Uterus (tissue), 4 donors: ENCODE measurements around the gene EDEM2. TPM values are rescaled to one million over a fixed set of nuclear protein-coding genes. Genes with fewer than 3 reads are reported as not detected.
A peak's percentile ranks its signal among the peaks of the same experiment; 100 is the strongest.
"Not testable (repeated sequence)": the region's sequence is repeated elsewhere in the genome, so short reads cannot be mapped to it uniquely, and the experiment has no call there.

Experiments
- DNase-seq, 2 donors: peaks; one replicate each; pipeline ENCODE4 v3.0.0-alpha.2; 2019 to 2020
- H3K27ac ChIP-seq, 2 donors: fragments of 200-600 bp; sonication (generic); 1 replicate in 1 of 2; 2 replicates in 1 of 2; pipeline ENCODE4 v1.5.1; 2016 to 2018
- H3K27me3 ChIP-seq, 2 donors: fragments of 200-600 bp; sonication (generic); one replicate each; pipeline ENCODE4 v1.5.1; 2018 to 2019; ENCODE audit warnings: control low read depth in 1 of 2
- H3K36me3 ChIP-seq, 2 donors: fragments of 200-600 bp; sonication (generic); one replicate each; pipeline ENCODE4 v1.5.1; 2019; ENCODE audit warnings: control low read depth in 1 of 2
- H3K4me1 ChIP-seq, 2 donors: fragments of 200-600 bp; sonication (generic); one replicate each; pipeline ENCODE4 v1.5.1; 2018 to 2019; ENCODE audit warnings: control low read depth in 1 of 2
- H3K4me3 ChIP-seq, 2 donors: fragments of 200-600 bp; sonication (generic); 1 replicate in 1 of 2; 2 replicates in 1 of 2; pipeline ENCODE4 v1.5.1; 2018 to 2019; ENCODE audit warnings: mild to moderate bottlenecking in 1 of 2
- H3K9me3 ChIP-seq, 2 donors: fragments of 200-600 bp; sonication (generic); one replicate each; pipeline ENCODE4 v1.5.1; 2019; ENCODE audit warnings: control low read depth in 1 of 2
- CTCF ChIP-seq, 4 experiments: fragments of 200-600 bp in 2 of 4; fragments of 450-650 bp in 2 of 4; sonication (generic) in 2 of 4; IDR thresholded peaks; one replicate each; pipeline ENCODE4 v1.5.1; 2016 to 2019; ENCODE audit warnings: antibody characterized with exemption in 4 of 4, mild to moderate bottlenecking in 2 of 4, moderate library complexity in 1 of 4
- POLR2A ChIP-seq, 2 donors: fragments of 450-650 bp; IDR thresholded peaks; one replicate each; pipeline ENCODE4 v1.6.1; 2016; ENCODE audit warnings: antibody characterized with exemption in 2 of 2, mild to moderate bottlenecking in 1 of 2, moderate library complexity in 1 of 2
- intact Hi-C: fragments of 100-400 bp; cut with DNase I; formaldehyde crosslinking; loops from one replicate; pipeline ENCODE4 v1.15.1; 2023; ENCODE audit warnings: low total_unique reads
- total RNA-seq, 4 donors: library from RNA; depleted of rRNA in 3 of 4; stranded (reverse); fragments of >200 nt in 3 of 4; gene quantifications; one replicate each; pipeline versions ENCODE4 v1.1.0 to v1.2.4, GENCODE V29; 2014 to 2023
- donor health status: DM: yes; HTN: yes; CAD: no.

Gene EDEM2
- total RNA-seq, 4 donors from 2014 or later = 2.6 to 18.5 (median 13.3) TPM

- intact Hi-C loops = no loop called here
- Histone ChIP-seq H3K27ac (peak overlapping the region; percentile 82 to 88), H3K9me3 (no peaks in the 10 kb centered on the region), H3K4me3 (no peak overlapping the region), H3K36me3 (no peaks in the 10 kb centered on the region), H3K27me3 (no peaks in the 10 kb centered on the region), H3K4me1 (peaks cover 0 to 5% of the 10 kb centered on the region in 2 donors)
- TF ChIP-seq POLR2A (IDR thresholded peaks at IDR 0.05) = no peak
- no peak for TF ChIP-seq CTCF (IDR thresholded peaks at IDR 0.05)
- DNase-seq = peak; percentile 46 to 51
These were observed 26.5 kb upstream of the EDEM2 start for GRCh38 chr20:35173576-35174192.

GRCh38 chr20:35172434-35172806 lies 25.3 kb upstream of the EDEM2 start:
- no peaks in the 10 kb centered on the region for H3K9me3 ChIP-seq
- peak overlapping the region; percentile 20 to 37 for H3K4me3 ChIP-seq
- no peak for TF ChIP-seq CTCF (IDR thresholded peaks at IDR 0.05)
- no peaks in the 10 kb centered on the region for H3K36me3 ChIP-seq
- no peak for DNase-seq
- no peaks in the 10 kb centered on the region for H3K27me3 ChIP-seq
- intact Hi-C loops = no loop called here
- H3K4me1 ChIP-seq = peaks cover 0 to 5% of the 10 kb centered on the region in 2 donors
- peak overlapping the region; percentile 82 to 88 for H3K27ac ChIP-seq

- Histone ChIP-seq H3K27me3 (no peaks in the 10 kb centered on the region), H3K36me3 (no peaks in the 10 kb centered on the region), H3K4me1 (peaks cover 0 to 5% of the 10 kb centered on the region in 2 donors), H3K27ac (peak within 1 kb of the TSS; percentile 82 to 88), H3K9me3 (no peaks in the 10 kb centered on the region), H3K4me3 (peak within 1 kb of the TSS; percentile 20 to 37)
- intact Hi-C loops = no loop called here
- peak; percentile 91 to 94 for DNase-seq
- TF ChIP-seq POLR2A (IDR thresholded peaks at IDR 0.05) (no peak), CTCF (IDR thresholded peaks at IDR 0.05) (no peak)
These were observed 24.8 kb upstream of the EDEM2 start, which contains the start of gene PROCR for GRCh38 chr20:35171753-35172433. TSS of gene PROCR (plus strand) at chr20:35172072. CDS start at chr20:35172155, 83 bp downstream.

- Histone ChIP-seq H3K27ac (peak overlapping the region; percentile 82 to 88), H3K4me3 (peak overlapping the region in 1 of 2 donors; percentile 37), H3K4me1 (peaks cover 0 to 5% of the 10 kb centered on the region in 2 donors), H3K9me3 (no peaks in the 10 kb centered on the region), H3K36me3 (no peaks in the 10 kb centered on the region), H3K27me3 (no peaks in the 10 kb centered on the region)
- intact Hi-C loops = no loop called here
- DNase-seq = no peak
- TF ChIP-seq POLR2A (IDR thresholded peaks at IDR 0.05) = no peak
- TF ChIP-seq CTCF (IDR thresholded peaks at IDR 0.05) = no peak
These were observed 24.3 kb upstream of the EDEM2 start for GRCh38 chr20:35171438-35171752.

GRCh38 chr20:35168701-35169409 lies 21.7 kb upstream of the EDEM2 start:
- H3K36me3 ChIP-seq, H3K4me1 ChIP-seq, H3K27me3 ChIP-seq, H3K9me3 ChIP-seq, H3K4me3 ChIP-seq, H3K27ac ChIP-seq, DNase-seq, intact Hi-C loops: not testable (repeated sequence)
